HG02798 (cell line): ENCODE data around the gene AGGF1.
A peak's percentile ranks its signal among the peaks of the same experiment; 100 is the strongest.
"Not testable (repeated sequence)": the region's sequence is repeated elsewhere in the genome, so short reads cannot be mapped to it uniquely, and the experiment has no call there.

ENCODE experiments used
- ATAC-seq: cut with Tn5 transposase; IDR thresholded peaks from one replicate; pipeline ENCODE4 v1.9.1; 2021; ENCODE audit warnings: mild to moderate bottlenecking; ENCODE audit not compliant: unreplicated experiment, poor library complexity

The AGGF1 gene

GRCh38 chr5:77030097-77031071 is at the start of gene AGGF1:
AGGF1 (plus strand) TSS chr5:77030404; CDS start chr5:77030767, 363 bp downstream.
- peak; percentile 100 for ATAC-seq

- no peak for ATAC-seq
These were observed 49.6 kb upstream of the AGGF1 start for GRCh38 chr5:76980518-76981144.

GRCh38 chr5:76982450-76982849 is 47.8 kb upstream of the AGGF1 start:
- no peak for ATAC-seq

- no peak for ATAC-seq
These were observed 46.7 kb upstream of the AGGF1 start for GRCh38 chr5:76983468-76983867.

GRCh38 chr5:76986825-76987526 is 43.2 kb upstream of the AGGF1 start:
- no peak for ATAC-seq

- ATAC-seq = no peak
These were observed 39.2 kb upstream of the AGGF1 start for GRCh38 chr5:76990899-76991459.

- ATAC-seq = not testable (repeated sequence)
These were observed 36.8 kb upstream of the AGGF1 start for GRCh38 chr5:76993436-76993835.

- ATAC-seq = no peak
These were observed 35.9 kb upstream of the AGGF1 start for GRCh38 chr5:76994337-76994736.

GRCh38 chr5:76998251-76998650 is 32.0 kb upstream of the AGGF1 start:
- ATAC-seq = not testable (repeated sequence)

- ATAC-seq = no peak
These were observed 30.8 kb upstream of the AGGF1 start for GRCh38 chr5:76999451-76999850.

- ATAC-seq = no peak
These were observed 27.0 kb upstream of the AGGF1 start for GRCh38 chr5:77003246-77003645.

GRCh38 chr5:77006124-77006523 is 24.1 kb upstream of the AGGF1 start:
- no peak for ATAC-seq

GRCh38 chr5:77008413-77008812 is 21.8 kb upstream of the AGGF1 start:
- ATAC-seq = no peak

GRCh38 chr5:77010243-77010642 is 20.0 kb upstream of the AGGF1 start:
- ATAC-seq = no peak

GRCh38 chr5:77011498-77011897 is 18.7 kb upstream of the AGGF1 start:
- no peak for ATAC-seq

GRCh38 chr5:77012601-77013000 is 17.6 kb upstream of the AGGF1 start:
- no peak for ATAC-seq

- ATAC-seq = no peak
These were observed 14.2 kb upstream of the AGGF1 start for GRCh38 chr5:77015938-77016569.

- ATAC-seq = no peak
These were observed 13.2 kb upstream of the AGGF1 start for GRCh38 chr5:77016962-77017361.

- ATAC-seq = no peak
These were observed 12.5 kb upstream of the AGGF1 start for GRCh38 chr5:77017668-77018067.
